Melanocyte of skin (primary cell): ENCODE results near the gene CHD5. TPM values are rescaled to one million over a fixed set of nuclear protein-coding genes. Genes with fewer than 3 reads are reported as not detected.

Experiments used
- total RNA-seq, 2 donors: library from RNA; depleted of rRNA; stranded (reverse); fragments of >200 nt; gene quantifications; 2 replicates each; pipeline ENCODE4 v1.2.3, GENCODE V29; 2012

The CHD5 gene
- total RNA-seq: under 1 TPM in 1 of 2 donors, not detected in 1; under 0.01 TPM

GRCh38 chr1:6180268-6180706 is at the start of gene CHD5:
Gene CHD5, minus strand, starts transcription at chr1:6180321. Its CDS starts 298 bp downstream, at chr1:6180023.

GRCh38 chr1:6205849-6206519 is 25.9 kb upstream of the CHD5 start, which contains the start of gene RNF207:
Gene RNF207, plus strand, starts transcription at chr1:6206119. Its CDS starts 417 bp downstream, at chr1:6206536.

GRCh38 chr1:6199298-6200187 is 19.4 kb upstream of the CHD5 start, which contains the start of gene RPL22:
Gene RPL22, minus strand, starts transcription at chr1:6199595. Its CDS starts 22 bp downstream, at chr1:6199573.

Other genes with a start within 250 kb of the CHD5 start
- gene NPHP4, start 187.9 kb downstream of the CHD5 start, total RNA-seq: 10 to 100 TPM in 1 of 2 donors, 1 to 10 TPM in 1; 8.9 to 10.7 TPM
- 100 to 1,000 TPM; 212 to 224 TPM for gene KCNAB2, start 134.4 kb downstream of the CHD5 start, total RNA-seq
- gene RPL22, start 19.3 kb upstream of the CHD5 start, total RNA-seq: 10 to 100 TPM; 42.7 to 83.9 TPM
- gene RNF207, start 25.8 kb upstream of the CHD5 start, total RNA-seq: 10 to 100 TPM; 10.7 to 12.4 TPM
- gene ICMT, start 55.6 kb upstream of the CHD5 start, total RNA-seq: 10 to 100 TPM; 58.8 to 86.6 TPM
- not detected for gene HES3, start 63.9 kb upstream of the CHD5 start, total RNA-seq
- 1 to 10 TPM; 5.7 to 8.3 TPM for gene GPR153, start 80.8 kb upstream of the CHD5 start, total RNA-seq
- gene ACOT7, start 213.4 kb upstream of the CHD5 start, total RNA-seq: 100 to 1,000 TPM; 115 to 148 TPM
- gene HES2, start 239.6 kb upstream of the CHD5 start, total RNA-seq: under 1 TPM in 1 of 2 donors, not detected in 1; 0.33 TPM
- under 1 TPM in 1 of 2 donors, not detected in 1; under 0.01 TPM for gene ESPN, start 244.5 kb upstream of the CHD5 start, total RNA-seq